Adipocyte (in vitro differentiated cells): ENCODE measurements around the gene GH2.
"Not testable (repeated sequence)": the region's sequence is repeated elsewhere in the genome, so short reads cannot be mapped to it uniquely, and the experiment has no call there.

Experiments used
- DNase-seq: peaks from one replicate; pipeline ENCODE4 v3.0.0-alpha.2; 2015; ENCODE audit warnings: low read depth
- H3K27me3 ChIP-seq: replicated peaks from 2 replicates; pipeline ENCODE4 v1.7.0; 2013; ENCODE audit warnings: mild to moderate bottlenecking, low read length, moderate library complexity; ENCODE audit not compliant: control insufficient read depth, insufficient read depth
- H3K36me3 ChIP-seq: 2 replicates; pipeline ENCODE4 v1.7.0; 2013; ENCODE audit warnings: low read length, mild to moderate bottlenecking, moderate library complexity; ENCODE audit not compliant: control insufficient read depth, insufficient read depth, severe bottlenecking
- H3K4me1 ChIP-seq: 2 replicates; pipeline ENCODE4 v1.7.0; 2013; ENCODE audit warnings: mild to moderate bottlenecking, low read length, moderate library complexity; ENCODE audit not compliant: control insufficient read depth, insufficient read depth
- H3K4me3 ChIP-seq: 2 replicates; pipeline ENCODE4 v1.7.0; 2013; ENCODE audit warnings: mild to moderate bottlenecking, low read length, moderate library complexity
- H3K9ac ChIP-seq: 2 replicates; pipeline ENCODE4 v1.7.0; 2013; ENCODE audit warnings: mild to moderate bottlenecking, low read length, moderate library complexity
- H3K9me3 ChIP-seq: 2 replicates; pipeline ENCODE4 v1.7.0; 2013; ENCODE audit warnings: mild to moderate bottlenecking, low read length, moderate library complexity; ENCODE audit not compliant: control insufficient read depth

The GH2 gene

GRCh38 chr17:63843910-63844677 lies 37.6 kb downstream of the GH2 start:
- peaks cover 30% of the 10 kb centered on the region for H3K4me1 ChIP-seq
- no peak for DNase-seq
- H3K27me3 ChIP-seq: no peaks in the 10 kb centered on the region
- no peaks in the 10 kb centered on the region for H3K36me3 ChIP-seq
- peak overlapping the region; percentile 84 for H3K4me3 ChIP-seq
- no peaks in the 10 kb centered on the region for H3K9me3 ChIP-seq
- H3K9ac ChIP-seq: peak overlapping the region; percentile 90

- Histone ChIP-seq H3K4me3 (peak overlapping the region; percentile 84), H3K4me1 (peaks cover 35% of the 10 kb centered on the region), H3K9ac (peak overlapping the region; percentile 90)
- DNase-seq: peak; percentile 45
- H3K9me3 ChIP-seq, H3K27me3 ChIP-seq, H3K36me3 ChIP-seq: not testable (repeated sequence)
Observed at GRCh38 chr17:63843387-63843888, 38.3 kb downstream of the GH2 start.

DNA sequence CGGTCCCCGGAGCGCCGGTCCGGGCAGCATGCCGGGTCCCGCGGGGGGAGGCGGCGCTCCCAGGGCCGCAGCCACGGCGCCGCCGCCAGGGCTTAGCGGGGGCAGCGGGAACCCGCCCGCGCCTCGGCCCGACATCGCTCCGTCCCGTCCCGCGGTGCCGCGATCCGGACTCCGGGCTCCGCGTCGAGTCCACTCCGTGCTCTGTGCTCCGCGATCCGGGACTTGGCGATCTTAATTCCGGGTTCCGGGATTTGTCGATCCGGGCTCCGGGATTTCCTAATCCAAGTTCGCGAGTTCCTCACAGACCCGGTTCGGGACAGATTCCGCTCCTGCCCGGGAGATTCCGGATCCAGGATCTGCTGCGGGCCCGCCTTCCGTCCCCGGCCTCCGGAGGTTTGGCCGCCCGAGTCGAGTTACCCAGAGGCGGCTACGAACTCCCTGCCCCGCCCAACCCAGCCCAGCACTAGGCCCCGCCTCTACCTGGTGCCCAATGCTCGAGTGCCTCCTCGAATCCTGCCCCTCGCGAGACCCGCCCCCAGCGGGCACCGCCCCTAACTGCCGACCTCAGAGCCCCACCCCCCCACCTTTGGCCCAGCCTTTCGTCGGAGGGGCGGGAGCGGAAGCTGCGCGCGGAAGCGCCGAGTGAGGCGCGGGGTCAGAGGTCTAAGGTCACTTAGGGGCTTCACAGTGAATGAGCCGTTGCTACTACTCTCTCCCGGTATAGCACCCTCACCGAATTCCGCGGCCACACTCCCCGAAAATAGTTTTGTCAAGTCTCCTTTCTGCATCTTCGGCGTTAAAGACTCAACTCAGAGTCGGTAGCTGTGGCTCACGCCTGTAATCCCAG lies 39.0 kb downstream of the GH2 start, which contains the start of gene SMARCD2:
Gene SMARCD2 (minus strand): TSS at position 146 of the 847 bp plus-strand sequence. CDS start 11 bp downstream, at position 135.
- H3K9ac ChIP-seq: peak within 1 kb of the TSS; percentile 98
- H3K4me3 ChIP-seq: peak within 1 kb of the TSS; percentile 96
- H3K27me3 ChIP-seq: no peaks in the 10 kb centered on the region
- peak; percentile 99 for DNase-seq
- no peaks in the 10 kb centered on the region for H3K36me3 ChIP-seq
- H3K4me1 ChIP-seq: peaks cover 42% of the 10 kb centered on the region
- no peaks in the 10 kb centered on the region for H3K9me3 ChIP-seq

DNA sequence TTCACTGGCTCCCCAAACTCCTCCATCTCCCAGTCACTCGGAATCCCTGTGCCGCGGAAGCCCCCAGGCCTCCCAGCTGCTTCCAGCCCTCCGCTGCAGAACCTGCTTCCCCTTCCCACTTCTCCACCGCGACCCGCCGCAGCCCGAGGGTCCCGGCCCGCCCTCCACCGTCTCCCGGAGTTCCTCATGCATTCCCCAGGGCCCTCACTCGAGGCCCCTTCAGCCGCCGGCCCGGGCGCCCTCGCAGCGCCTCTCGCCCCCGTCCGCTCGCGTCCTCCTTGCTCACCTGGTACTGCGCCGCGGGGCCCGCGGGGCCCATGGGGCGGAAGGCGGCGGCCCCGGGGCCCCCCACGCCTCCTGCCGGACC lies 39.6 kb downstream of the GH2 start:
- Histone ChIP-seq H3K27me3 (no peaks in the 10 kb centered on the region), H3K9ac (peak overlapping the region; percentile 98), H3K36me3 (peaks cover 3% of the 10 kb centered on the region), H3K4me3 (peak overlapping the region; percentile 96), H3K9me3 (no peaks in the 10 kb centered on the region), H3K4me1 (peaks cover 48% of the 10 kb centered on the region)
- no peak for DNase-seq

- peaks cover 48% of the 10 kb centered on the region for H3K4me1 ChIP-seq
- H3K36me3 ChIP-seq: peaks cover 9% of the 10 kb centered on the region
- H3K9ac ChIP-seq: peak overlapping the region; percentile 98
- no peaks in the 10 kb centered on the region for H3K9me3 ChIP-seq
- peak overlapping the region; percentile 96 for H3K4me3 ChIP-seq
- no peaks in the 10 kb centered on the region for H3K27me3 ChIP-seq
- peak; percentile 93 for DNase-seq
Observed at GRCh38 chr17:63841350-63842172, 40.2 kb downstream of the GH2 start.

- peaks cover 17% of the 10 kb centered on the region for H3K36me3 ChIP-seq
- peak overlapping the region; percentile 98 for H3K9ac ChIP-seq
- DNase-seq: no peak
- H3K27me3 ChIP-seq: no peaks in the 10 kb centered on the region
- no peaks in the 10 kb centered on the region for H3K9me3 ChIP-seq
- H3K4me3 ChIP-seq: peak overlapping the region; percentile 96
- peaks cover 48% of the 10 kb centered on the region for H3K4me1 ChIP-seq
Observed at GRCh38 chr17:63840591-63841349, 41.0 kb downstream of the GH2 start.

DNA sequence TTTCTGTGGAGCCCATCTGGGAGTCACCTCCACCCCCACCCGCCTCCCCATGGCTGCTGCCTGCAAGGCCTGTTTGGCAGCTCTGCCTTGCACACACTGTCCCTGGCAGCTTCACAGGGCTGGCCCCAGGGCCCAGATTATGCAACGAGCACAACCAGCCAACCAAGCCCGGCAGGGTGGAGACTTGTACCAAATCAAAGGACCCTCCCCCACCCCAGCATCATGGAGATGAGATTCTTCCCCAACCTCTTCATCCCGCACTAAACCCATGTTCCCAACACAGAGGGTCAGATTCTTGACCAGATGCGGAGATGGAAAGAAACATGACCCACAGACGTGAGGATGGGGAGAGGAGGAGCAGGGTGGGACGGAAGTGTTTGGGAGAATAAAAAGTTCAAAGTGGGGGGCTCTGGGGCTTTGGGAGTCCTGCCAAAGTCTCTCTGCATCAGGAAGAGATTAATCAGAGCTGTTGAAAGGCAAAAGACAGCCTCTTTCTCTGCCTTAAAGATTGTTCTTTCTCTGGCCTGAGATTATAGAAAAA lies 43.0 kb downstream of the GH2 start:
- DNase-seq: peak; percentile 84
- H3K4me1 ChIP-seq: peaks cover 54% of the 10 kb centered on the region
- H3K4me3 ChIP-seq: peak overlapping the region; percentile 96
- H3K36me3 ChIP-seq: peaks cover 36% of the 10 kb centered on the region
- no peaks in the 10 kb centered on the region for H3K27me3 ChIP-seq
- H3K9ac ChIP-seq: peak overlapping the region; percentile 98
- H3K9me3 ChIP-seq: no peaks in the 10 kb centered on the region

- no peak for DNase-seq
- peak overlapping the region; percentile 96 for H3K4me3 ChIP-seq
- H3K27me3 ChIP-seq: no peaks in the 10 kb centered on the region
- peaks cover 53% of the 10 kb centered on the region for H3K4me1 ChIP-seq
- peak overlapping the region; percentile 76 for H3K9ac ChIP-seq
- H3K36me3 ChIP-seq: peaks cover 43% of the 10 kb centered on the region
- no peaks in the 10 kb centered on the region for H3K9me3 ChIP-seq
Observed at GRCh38 chr17:63837962-63838600, 43.7 kb downstream of the GH2 start.

DNA sequence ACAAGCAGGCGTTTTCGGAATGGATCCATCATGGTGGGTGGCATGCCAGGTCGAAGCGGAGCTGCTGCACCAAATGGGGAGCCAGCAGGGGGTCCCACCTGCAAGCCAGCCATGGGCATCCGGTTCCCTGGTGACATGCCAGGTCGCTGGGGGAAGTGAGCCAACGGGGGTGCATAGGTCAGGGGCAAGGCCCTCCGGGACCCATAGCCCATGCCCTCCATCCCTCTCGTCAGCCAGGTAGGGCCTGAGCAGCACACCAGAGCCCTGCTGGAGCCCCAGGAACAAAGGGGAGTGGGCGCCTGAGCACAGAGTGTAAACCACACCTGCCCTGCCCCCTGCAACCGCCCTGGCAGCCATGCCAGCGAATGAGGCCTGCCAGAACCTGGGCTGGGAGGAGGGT lies 44.3 kb downstream of the GH2 start:
- Histone ChIP-seq H3K9me3 (no peaks in the 10 kb centered on the region), H3K4me3 (peak overlapping the region; percentile 96), H3K36me3 (peaks cover 49% of the 10 kb centered on the region), H3K9ac (peak overlapping the region; percentile 76), H3K27me3 (no peaks in the 10 kb centered on the region), H3K4me1 (peaks cover 53% of the 10 kb centered on the region)
- no peak for DNase-seq

DNA sequence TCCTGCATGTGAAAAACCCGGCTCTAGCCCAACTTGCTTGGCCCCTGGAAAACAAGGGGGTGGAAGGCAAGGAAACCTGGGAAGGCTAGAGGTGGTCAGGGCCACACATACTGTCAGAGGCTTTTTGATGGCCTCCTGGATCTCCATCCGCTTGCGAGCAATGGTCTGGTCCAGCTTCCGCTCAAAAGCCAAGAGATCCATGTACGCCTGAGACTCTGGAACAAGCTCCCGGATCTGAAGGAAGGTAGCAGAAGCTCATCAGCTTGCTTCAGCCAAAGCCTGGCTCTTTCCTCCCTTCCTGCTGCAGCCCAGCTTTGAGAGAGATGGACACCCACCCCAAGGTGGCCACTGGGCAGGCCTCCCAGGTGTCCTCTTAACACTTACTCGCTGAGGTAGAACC lies 44.9 kb downstream of the GH2 start:
- Histone ChIP-seq H3K27me3 (no peaks in the 10 kb centered on the region), H3K9ac (peak overlapping the region; percentile 76), H3K36me3 (peaks cover 55% of the 10 kb centered on the region), H3K4me1 (peaks cover 53% of the 10 kb centered on the region), H3K4me3 (no peak overlapping the region), H3K9me3 (no peaks in the 10 kb centered on the region)
- no peak for DNase-seq
